ENCODE measurements around the gene NKX2-1. TPM values are rescaled to one million over a fixed set of nuclear protein-coding genes. Genes with fewer than 3 reads are reported as not detected.

NKX2-1 gene
- total RNA-seq, 2 experiments from 2014 or later: not detected

Other genes starting within 250 kb of the NKX2-1 start
- gene MBIP, start 199.6 kb downstream of the NKX2-1 start, total RNA-seq: 10 to 100 TPM; 29.9 to 30.8 TPM
- gene NKX2-8, start 62.4 kb upstream of the NKX2-1 start, total RNA-seq: not detected
- gene PAX9, start 141.6 kb upstream of the NKX2-1 start, total RNA-seq: not detected

Measured in activated naive CD4-positive, alpha-beta T cell treated with anti-CD3 and anti-CD28 coated beads for 36 hours (primary cell).